Loucy (cell line): ENCODE results near the gene KRT35.

Experiments
- H2AFZ ChIP-seq: fragments of 200-600 bp; sonication (generic); 2 replicates; pipeline ENCODE4 v1.6.0; 2016; ENCODE audit warnings: antibody characterized with exemption, mild to moderate bottlenecking, low read length, moderate library complexity
- H3F3A ChIP-seq: fragments of 200-600 bp; 2 replicates; pipeline ENCODE4 v1.6.0; 2016; ENCODE audit warnings: antibody characterized with exemption, low read depth, mild to moderate bottlenecking
- H3K27me3 ChIP-seq: fragments of 200-600 bp; sonication (generic); 2 replicates; pipeline ENCODE4 v1.6.1; 2014; ENCODE audit warnings: low read length, mild to moderate bottlenecking; ENCODE audit not compliant: insufficient read depth, poor library complexity, severe bottlenecking
- H3K36me3 ChIP-seq: fragments of 200-600 bp; sonication (generic); 2 replicates; pipeline ENCODE4 v1.6.1; 2016; ENCODE audit warnings: low read length; ENCODE audit not compliant: insufficient read depth
- H3K4me1 ChIP-seq: fragments of 200-600 bp; sonication (generic); 2 replicates; pipeline ENCODE4 v1.5.1; 2014; ENCODE audit warnings: low read length, mild to moderate bottlenecking; ENCODE audit not compliant: insufficient read depth, poor library complexity, severe bottlenecking
- H3K4me2 ChIP-seq: fragments of 200-600 bp; sonication (generic); 2 replicates; pipeline ENCODE4 v1.6.0; 2014; ENCODE audit warnings: antibody characterized with exemption, low read length, low read depth, mild to moderate bottlenecking; ENCODE audit not compliant: poor library complexity, severe bottlenecking
- H3K4me3 ChIP-seq: fragments of 200-600 bp; sonication (generic); 2 replicates; pipeline ENCODE4 v1.5.1; 2014; ENCODE audit warnings: low read length, mild to moderate bottlenecking, mixed read lengths; ENCODE audit not compliant: poor library complexity, severe bottlenecking
- H3K79me2 ChIP-seq: fragments of 200-600 bp; sonication (generic); 2 replicates; pipeline ENCODE4 v1.6.1; 2014; ENCODE audit warnings: low read length; ENCODE audit not compliant: insufficient read depth
- H3K9ac ChIP-seq: fragments of 200-600 bp; sonication (generic); 2 replicates; pipeline ENCODE4 v1.6.0; 2014; ENCODE audit warnings: mild to moderate bottlenecking, low read depth, low read length, moderate library complexity; ENCODE audit not compliant: poor library complexity, severe bottlenecking
- H3K9me2 ChIP-seq: fragments of 200-600 bp; sonication (generic); replicated peaks from 2 replicates; pipeline ENCODE4 v1.6.1; 2016; ENCODE audit warnings: low read depth, low read length, mixed read lengths
- H3K9me3 ChIP-seq: fragments of 200-600 bp; sonication (generic); 2 replicates; pipeline ENCODE4 v1.6.1; 2014; ENCODE audit warnings: mild to moderate bottlenecking, antibody characterized with exemption, low read length, low read depth; ENCODE audit not compliant: insufficient read depth
- H4K20me1 ChIP-seq: fragments of 200-600 bp; sonication (generic); 2 replicates; pipeline ENCODE4 v1.6.0; 2014; ENCODE audit warnings: antibody characterized with exemption, low read length, mild to moderate bottlenecking; ENCODE audit not compliant: insufficient read depth, poor library complexity, severe bottlenecking
- EZH2phosphoT487 ChIP-seq: fragments of 200-600 bp; IDR thresholded peaks from 2 replicates; pipeline ENCODE4 v1.6.1; 2018; ENCODE audit warnings: antibody characterized with exemption, mild to moderate bottlenecking, moderate library complexity, borderline replicate concordance
- TF ChIP-seq, protein P1 (sequence below): fragments of 200-600 bp; sonication (generic); conservative IDR thresholded peaks from 2 replicates; pipeline ENCODE4 v1.5.1; 2014; ENCODE audit warnings: mild to moderate bottlenecking, antibody characterized with exemption, low read length

The KRT35 gene

DNA sequence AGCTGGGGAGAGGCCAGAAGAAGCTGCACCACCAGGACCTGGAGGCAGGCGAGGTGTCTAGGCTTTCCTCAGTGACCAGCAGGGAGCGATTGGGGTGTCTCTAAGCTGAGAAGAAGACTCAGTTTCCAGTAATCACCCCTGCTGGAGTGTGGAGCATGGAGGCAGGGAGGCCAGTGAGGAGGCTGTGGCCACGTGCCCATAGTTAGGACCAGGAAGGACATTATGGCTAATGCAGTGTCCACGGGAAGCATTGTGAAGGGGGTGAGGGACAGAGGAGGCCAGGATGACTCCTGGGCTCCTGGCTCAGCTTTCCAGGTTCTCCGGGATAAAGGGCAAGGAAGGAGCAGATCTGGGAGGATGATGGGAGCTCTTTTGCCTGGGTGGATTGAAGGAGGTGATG is 18.8 kb upstream of the KRT35 start:
- Histone ChIP-seq H3K9me2 (no peaks in the 10 kb centered on the region), H3K4me2 (no peak overlapping the region), H3K79me2 (no peaks in the 10 kb centered on the region), H3K9ac (no peak overlapping the region), H3K9me3 (no peaks in the 10 kb centered on the region), H4K20me1 (no peaks in the 10 kb centered on the region), H3K4me1 (peaks cover 5% of the 10 kb centered on the region), H2AFZ (no peak overlapping the region), H3K27me3 (no peaks in the 10 kb centered on the region), H3K4me3 (no peak overlapping the region), H3F3A (no peaks in the 10 kb centered on the region), H3K36me3 (no peaks in the 10 kb centered on the region)
- TF ChIP-seq, protein P1, sequence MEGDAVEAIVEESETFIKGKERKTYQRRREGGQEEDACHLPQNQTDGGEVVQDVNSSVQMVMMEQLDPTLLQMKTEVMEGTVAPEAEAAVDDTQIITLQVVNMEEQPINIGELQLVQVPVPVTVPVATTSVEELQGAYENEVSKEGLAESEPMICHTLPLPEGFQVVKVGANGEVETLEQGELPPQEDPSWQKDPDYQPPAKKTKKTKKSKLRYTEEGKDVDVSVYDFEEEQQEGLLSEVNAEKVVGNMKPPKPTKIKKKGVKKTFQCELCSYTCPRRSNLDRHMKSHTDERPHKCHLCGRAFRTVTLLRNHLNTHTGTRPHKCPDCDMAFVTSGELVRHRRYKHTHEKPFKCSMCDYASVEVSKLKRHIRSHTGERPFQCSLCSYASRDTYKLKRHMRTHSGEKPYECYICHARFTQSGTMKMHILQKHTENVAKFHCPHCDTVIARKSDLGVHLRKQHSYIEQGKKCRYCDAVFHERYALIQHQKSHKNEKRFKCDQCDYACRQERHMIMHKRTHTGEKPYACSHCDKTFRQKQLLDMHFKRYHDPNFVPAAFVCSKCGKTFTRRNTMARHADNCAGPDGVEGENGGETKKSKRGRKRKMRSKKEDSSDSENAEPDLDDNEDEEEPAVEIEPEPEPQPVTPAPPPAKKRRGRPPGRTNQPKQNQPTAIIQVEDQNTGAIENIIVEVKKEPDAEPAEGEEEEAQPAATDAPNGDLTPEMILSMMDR, result no peak

DNA sequence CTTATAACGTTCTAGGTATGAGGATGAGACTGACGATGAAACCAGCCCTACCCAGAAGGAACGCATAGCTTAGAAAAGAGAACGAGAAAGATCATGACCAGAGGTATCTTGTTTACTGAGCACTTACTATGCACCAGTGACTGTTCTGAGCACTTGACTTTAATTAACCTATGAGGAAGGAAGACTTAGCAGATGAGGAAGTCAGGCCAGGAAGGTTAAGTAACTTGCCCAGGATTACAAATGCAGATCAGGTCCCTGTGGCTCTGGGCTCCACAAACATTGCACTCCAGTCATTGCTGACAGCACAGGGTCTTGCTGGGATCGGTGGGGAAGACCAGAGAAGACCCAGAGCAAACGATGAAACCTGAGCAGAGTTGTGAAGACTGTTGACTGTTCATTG is 17.3 kb upstream of the KRT35 start:
- no peaks in the 10 kb centered on the region for H3K36me3 ChIP-seq
- no peaks in the 10 kb centered on the region for H3K79me2 ChIP-seq
- H4K20me1 ChIP-seq, result no peaks in the 10 kb centered on the region
- no peaks in the 10 kb centered on the region for H3F3A ChIP-seq
- TF ChIP-seq, protein P1, result no peak
- no peak for TF ChIP-seq EZH2phosphoT487
- H3K9me3 ChIP-seq, result no peaks in the 10 kb centered on the region
- no peak overlapping the region for H3K9ac ChIP-seq
- H3K4me1 ChIP-seq, result peaks cover 5% of the 10 kb centered on the region
- no peaks in the 10 kb centered on the region for H3K9me2 ChIP-seq
- no peak overlapping the region for H3K4me3 ChIP-seq
- peak overlapping the region; percentile 10; the same call in 1 of the 2 replicates for H2AFZ ChIP-seq
- H3K27me3 ChIP-seq, result no peaks in the 10 kb centered on the region
- H3K4me2 ChIP-seq, result no peak overlapping the region

DNA sequence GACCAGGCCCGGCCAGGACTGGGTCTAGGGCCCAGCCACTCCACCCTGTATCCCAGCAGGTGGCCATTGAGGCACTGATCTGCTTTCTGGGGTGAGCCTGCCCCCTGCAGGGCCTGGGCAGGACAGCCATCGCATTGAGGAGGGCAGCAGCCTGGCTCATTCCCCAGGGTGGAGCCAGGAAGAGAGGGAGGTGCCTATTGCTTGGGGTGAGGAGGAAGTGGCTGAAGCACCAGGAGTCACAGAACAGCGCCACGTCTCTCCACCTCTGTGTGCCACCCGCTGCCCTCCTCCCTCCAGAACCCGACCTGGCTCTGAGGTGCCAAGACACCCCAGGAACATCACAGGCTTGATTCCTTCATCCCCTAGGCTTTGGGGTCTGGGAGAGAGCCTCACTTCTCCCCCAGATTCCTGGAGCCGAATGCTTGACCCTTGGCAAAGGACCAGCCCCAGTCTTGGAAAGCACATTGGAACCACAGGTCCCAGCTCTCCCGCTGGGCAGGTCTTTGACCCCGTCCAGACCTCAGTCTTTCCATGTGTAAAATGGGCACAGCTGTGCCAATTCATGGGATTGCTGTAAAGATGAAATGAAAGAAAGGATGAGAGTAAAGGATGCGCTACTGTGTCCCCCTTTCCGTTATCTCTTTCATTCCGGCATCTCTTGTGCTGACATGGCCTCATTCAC is 16.0 kb upstream of the KRT35 start:
- Histone ChIP-seq H3K79me2 (no peaks in the 10 kb centered on the region), H3K4me2 (peak overlapping the region; percentile 64), H3K4me1 (peaks cover 5% of the 10 kb centered on the region), H3F3A (no peaks in the 10 kb centered on the region), H3K9me2 (no peaks in the 10 kb centered on the region), H3K9me3 (no peaks in the 10 kb centered on the region), H3K9ac (peak overlapping the region; percentile 50), H3K4me3 (peak overlapping the region; percentile 54), H4K20me1 (no peaks in the 10 kb centered on the region), H3K36me3 (no peaks in the 10 kb centered on the region), H3K27me3 (no peaks in the 10 kb centered on the region), H2AFZ (peak overlapping the region; percentile 91)
- TF ChIP-seq, protein P1, result peak; percentile 88
- no peak for TF ChIP-seq EZH2phosphoT487
